H1 (cell line): ENCODE results near the gene SERPINE2. TPM values are rescaled to one million over a fixed set of nuclear protein-coding genes. Genes with fewer than 3 reads are reported as not detected.

Experiments
- CTCF ChIA-PET: fragments of 300-600 bp; sonication (Branson Sonifier 250); formaldehyde crosslinking; loops from one replicate; lab custom pipeline; 2021; ENCODE audit not compliant: partially characterized antibody; lab: Charles Lee
- POLR2A ChIA-PET: fragments of 300-600 bp; sonication (Branson Sonifier 250); formaldehyde crosslinking; loops from one replicate; lab custom pipeline; 2021; ENCODE audit warnings: inconsistent platforms; ENCODE audit not compliant: partially characterized antibody; lab: Charles Lee
- DNase-seq, 2 experiments: peaks; one replicate each; pipeline versions ENCODE4 v3.0.0 to v3.0.0-alpha.2; 2010 to 2022; ENCODE audit warnings: low spot score in 2 of 2, low read depth in 1 of 2, mixed read lengths in 1 of 2
- FAIRE-seq: peaks from 2 replicates; lab custom pipeline; 2011; peaks lifted over from hg19 to GRCh38; lab: Jason Lieb, UNC
- H2AFZ ChIP-seq: 2 replicates; pipeline ENCODE4 v1.8.1; 2012; ENCODE audit warnings: low read length, inconsistent platforms
- H2AK5ac ChIP-seq: 2 replicates; pipeline ENCODE4 v1.6.1; 2013; ENCODE audit warnings: low read depth, low read length
- H2BK120ac ChIP-seq: replicated peaks from 2 replicates; pipeline ENCODE3; 2013; ENCODE audit warnings: low read depth, low read length, inconsistent platforms
- H2BK12ac ChIP-seq: 2 replicates; pipeline ENCODE4 v1.6.1; 2013; ENCODE audit warnings: low read depth, low read length
- H2BK15ac ChIP-seq: 2 replicates; pipeline ENCODE4 v1.6.1; 2013; ENCODE audit warnings: low read length
- H2BK20ac ChIP-seq: 2 replicates; pipeline ENCODE4 v1.6.1; 2013; ENCODE audit warnings: low read length
- H2BK5ac ChIP-seq: 2 replicates; pipeline ENCODE4 v1.6.1; 2013; ENCODE audit warnings: low read depth, low read length
- H3K14ac ChIP-seq: 2 replicates; pipeline ENCODE4 v1.6.1; 2013; ENCODE audit warnings: inconsistent platforms; ENCODE audit not compliant: insufficient read length
- H3K18ac ChIP-seq: 2 replicates; pipeline ENCODE4 v1.6.1; 2013; ENCODE audit warnings: low read length; ENCODE audit errors: extremely low read depth
- H3K23ac ChIP-seq: 2 replicates; pipeline ENCODE4 v1.6.1; 2013; ENCODE audit warnings: inconsistent platforms; ENCODE audit not compliant: insufficient read length
- H3K23me2 ChIP-seq: 2 replicates; pipeline ENCODE4 v1.6.1; 2013; ENCODE audit warnings: low read depth, low read length
- H3K27ac ChIP-seq: 2 replicates; pipeline ENCODE4 v1.6.1; 2011; ENCODE audit warnings: low read depth, low read length, inconsistent platforms
- H3K27me3 ChIP-seq, 4 experiments: replicated peaks in 1 of 4; 1 replicate in 1 of 4; 2 replicates in 3 of 4; pipeline versions ENCODE4 v1.6.1 to v1.8.1; 2011 to 2013; ENCODE audit warnings: low read length in 3 of 4, mild to moderate bottlenecking in 3 of 4, inconsistent platforms in 2 of 4, mixed read lengths in 2 of 4, moderate library complexity in 1 of 4; ENCODE audit not compliant: control insufficient read depth in 3 of 4, insufficient read depth in 3 of 4; ENCODE audit errors: extremely low read depth in 1 of 4
- H3K36me3 ChIP-seq, 4 experiments: 2 replicates each; pipeline versions ENCODE4 v1.6.1 to v1.8.1; 2011 to 2013; ENCODE audit warnings: mild to moderate bottlenecking in 4 of 4, low read length in 3 of 4, moderate library complexity in 2 of 4, control low read depth in 1 of 4, inconsistent platforms in 1 of 4; ENCODE audit not compliant: insufficient read depth in 4 of 4, control insufficient read depth in 2 of 4
- H3K4ac ChIP-seq: replicated peaks from 2 replicates; pipeline ENCODE3; 2013; ENCODE audit warnings: low read length, low read depth, mixed read lengths, inconsistent platforms; ENCODE audit not compliant: insufficient read length
- H3K4me1 ChIP-seq, 4 experiments: replicated peaks in 1 of 4; 1 replicate in 1 of 4; 2 replicates in 3 of 4; pipeline versions ENCODE4 v1.6.1 to v1.8.1; 2011 to 2013; ENCODE audit warnings: low read length in 3 of 4, inconsistent platforms in 2 of 4, mixed read lengths in 1 of 4; ENCODE audit not compliant: insufficient read depth in 4 of 4, control insufficient read depth in 3 of 4
- H3K4me2 ChIP-seq, 2 experiments: 2 replicates each; pipeline versions ENCODE4 v1.6.1 to v1.8.1; 2011 to 2013; ENCODE audit warnings: low read depth in 2 of 2, low read length in 2 of 2, control low read depth in 1 of 2, inconsistent platforms in 1 of 2, mild to moderate bottlenecking in 1 of 2; ENCODE audit not compliant: insufficient read depth in 1 of 2
- H3K4me3 ChIP-seq, 4 experiments: fragments of 200-600, 300-600 bp in 1 of 4; sonication (generic), shearing (Covaris generic), sonication (Bioruptor Twin) in 1 of 4; 2 replicates each; pipeline versions ENCODE4 v1.5.1 to v1.8.1; 2011 to 2016; ENCODE audit warnings: low read length in 4 of 4, low read depth in 3 of 4, control low read depth in 2 of 4, inconsistent platforms in 2 of 4, mild to moderate bottlenecking in 2 of 4, mixed read lengths in 1 of 4, moderate library complexity in 1 of 4; ENCODE audit not compliant: insufficient read depth in 2 of 4; ENCODE audit errors: extremely low read depth in 1 of 4
- H3K56ac ChIP-seq: replicated peaks from 2 replicates; pipeline ENCODE3; 2013; ENCODE audit warnings: low read depth, mild to moderate bottlenecking, mixed read lengths, low read length, inconsistent platforms; ENCODE audit not compliant: insufficient read length
- H3K79me1 ChIP-seq: 2 replicates; pipeline ENCODE4 v1.6.1; 2013; ENCODE audit warnings: low read depth, low read length, control low read depth
- H3K79me2 ChIP-seq, 2 experiments: 2 replicates each; pipeline versions ENCODE4 v1.6.1 to v1.8.1; 2012 to 2013; ENCODE audit warnings: low read length in 2 of 2, mild to moderate bottlenecking in 2 of 2, inconsistent platforms in 1 of 2; ENCODE audit not compliant: insufficient read depth in 2 of 2, control insufficient read depth in 1 of 2
- H3K9ac ChIP-seq, 4 experiments: replicated peaks in 1 of 4; 1 replicate in 1 of 4; 2 replicates in 3 of 4; pipeline versions ENCODE4 v1.6.1 to v1.8.1; 2011 to 2013; ENCODE audit warnings: low read depth in 3 of 4, low read length in 3 of 4, control low read depth in 2 of 4, mild to moderate bottlenecking in 2 of 4, moderate library complexity in 2 of 4, inconsistent platforms in 1 of 4; ENCODE audit errors: extremely low read depth in 1 of 4
- H3K9me3 ChIP-seq, 2 experiments: 2 replicates each; pipeline versions ENCODE4 v1.6.1 to v1.8.1; 2012 to 2013; ENCODE audit warnings: mild to moderate bottlenecking in 2 of 2, moderate library complexity in 2 of 2, control low read depth in 1 of 2, inconsistent platforms in 1 of 2, low read depth in 1 of 2, low read length in 1 of 2, mixed read lengths in 1 of 2; ENCODE audit not compliant: insufficient read depth in 2 of 2
- H4K20me1 ChIP-seq, 2 experiments: replicated peaks in 1 of 2; 2 replicates each; pipeline versions ENCODE3 to v1.8.1; 2011 to 2013; ENCODE audit warnings: inconsistent platforms in 2 of 2, low read length in 2 of 2, mild to moderate bottlenecking in 1 of 2; ENCODE audit not compliant: insufficient read depth in 2 of 2, control insufficient read depth in 1 of 2
- H4K5ac ChIP-seq: 2 replicates; pipeline ENCODE4 v1.6.1; 2013; ENCODE audit warnings: low read length, low read depth, mixed read lengths, inconsistent platforms; ENCODE audit not compliant: insufficient read length
- H4K8ac ChIP-seq: 2 replicates; pipeline ENCODE4 v1.8.0; 2013; ENCODE audit warnings: mild to moderate bottlenecking, moderate library complexity, low read length, inconsistent platforms; ENCODE audit not compliant: insufficient read depth; ENCODE audit errors: extremely low read depth
- H4K91ac ChIP-seq: replicated peaks from 2 replicates; pipeline ENCODE3; 2013; ENCODE audit warnings: low read length, mixed read lengths, inconsistent platforms; ENCODE audit not compliant: insufficient read length
- NANOG ChIP-seq: IDR thresholded peaks from 2 replicates; pipeline ENCODE4 v1.6.1; 2011; ENCODE audit warnings: low read length, low read depth, mild to moderate bottlenecking, inconsistent platforms; ENCODE audit not compliant: insufficient read depth, poor library complexity, severe bottlenecking
- RAD21 ChIP-seq, 2 experiments: IDR thresholded peaks in 1 of 2; conservative IDR thresholded peaks in 1 of 2; 2 replicates each; pipeline ENCODE4 v1.6.1; 2011; ENCODE audit warnings: low read depth in 2 of 2, low read length in 2 of 2, improper control_type of control experiment in 1 of 2, inconsistent platforms in 1 of 2, mild to moderate bottlenecking in 1 of 2, moderate library complexity in 1 of 2
- WGBS, 2 experiments: shearing (Covaris generic) in 1 of 2; methylation state at CpG; one replicate each; pipeline versions ENCODE4 v1.1.6 to v1.1.7; 2013 to 2015; ENCODE audit warnings: low lambda C conversion rate in 2 of 2, mixed read lengths in 2 of 2, inconsistent platforms in 1 of 2, low coverage in 1 of 2, missing lambda C conversion rate in 1 of 2; ENCODE audit not compliant: insufficient replicate concordance in 2 of 2, insufficient coverage in 1 of 2, insufficient read length in 1 of 2; ENCODE audit errors: extremely low coverage in 1 of 2, missing lambda C conversion rate in 1 of 2; 5-methylcytosine and 5-hydroxymethylcytosine counted together
- polyA plus RNA-seq, 7 experiments: library from polyadenylated mRNA; depleted of rRNA in 3 of 7; stranded (reverse) in 5 of 7; unstranded in 2 of 7; fragments of >200 nt in 5 of 7; fragments of 200-250 nt in 2 of 7; gene quantifications; 1 replicate in 5 of 7; 2 replicates in 1 of 7; 4 replicates in 1 of 7; pipeline versions ENCODE4 v1.2.1 to v1.2.3, GENCODE V29; 2011 to 2013; ENCODE audit warnings: missing spikeins in 2 of 7, mixed read lengths in 2 of 7
- total RNA-seq: library from RNA; stranded (reverse); fragmentation: NEBNext Ultra II Directional; extraction: Animal tissue kit (Norgen Biotek cat#: 25700); gene quantifications from 2 replicates; pipeline ENCODE4 v1.2.1, GENCODE V29; 2021

The SERPINE2 gene
- total and polyA plus RNA-seq, 2 of the 8 experiments (the other 6 are each of a cell fraction or from before 2014, with no cell fraction given) = 26.2 to 76.0 TPM

DNA sequence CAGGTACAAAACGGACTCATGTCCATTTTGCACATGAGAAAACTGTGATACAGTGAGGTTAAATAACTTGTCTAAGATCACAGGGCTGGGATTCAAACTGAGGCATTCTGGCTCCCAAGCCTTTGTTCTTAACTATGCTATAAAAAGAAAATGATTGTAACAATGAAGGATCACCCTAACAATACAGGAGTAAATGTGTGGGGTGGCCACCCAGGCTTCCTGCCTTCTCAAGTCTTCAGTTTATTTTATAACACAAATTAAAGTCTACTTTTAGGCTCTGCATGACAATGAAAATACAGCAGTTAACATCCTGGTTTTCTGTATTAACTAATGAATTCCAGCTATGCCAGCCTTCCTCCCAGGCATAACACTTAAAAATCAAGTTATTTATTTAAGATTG lies 101.6 kb downstream of the SERPINE2 start:
- H4K20me1 ChIP-seq = peaks cover 2 to 4% of the 10 kb centered on the region in 2 experiments
- 0% methylated on average over 1 of the region's 1 CpG; no CpG with 5 or more reads in 1 of the 2 experiments for WGBS, 2 experiments
- H3K4me1 ChIP-seq = peaks cover 8 to 34% (median 30%) of the 10 kb centered on the region in 4 experiments
- no peak for FAIRE-seq
- no peaks in the 10 kb centered on the region for H3K27me3 ChIP-seq
- H3K18ac ChIP-seq = no peak overlapping the region
- peak overlapping the region in 1 of 4 experiments; percentile 38; a peak in 2 of 8 replicates for H3K4me3 ChIP-seq
- H2BK5ac ChIP-seq = peak overlapping the region; percentile 3; the same call in 1 of the 2 replicates
- ChIA-PET CTCF (interaction anchor here (1.3 kb wide), 1 partner anchor 29 kb away, joined by 3 read pairs; no protein-coding TSS in a partner anchor), POLR2A (interaction anchor here (0.9 to 2.6 kb wide), 4 partner anchors 8 to 22 kb away, joined by 3 to 11 read pairs (median 3); partner anchors contain the start of genes MRPL44 and WDFY1)
- peaks cover 12 to 94% of the 10 kb centered on the region in 2 experiments for H3K79me2 ChIP-seq
- no peaks in the 10 kb centered on the region; the same call in 1 of the 2 replicates for H3K79me1 ChIP-seq
- H4K5ac ChIP-seq = no peak overlapping the region
- H2AK5ac ChIP-seq = no peak overlapping the region
- H3K36me3 ChIP-seq = no peaks in the 10 kb centered on the region; a peak in 1 of 8 replicates
- H4K8ac ChIP-seq = no peak overlapping the region
- no peak overlapping the region for H2BK120ac ChIP-seq
- no peak overlapping the region for H3K9ac ChIP-seq
- H2BK12ac ChIP-seq = no peak overlapping the region
- no peak overlapping the region; the same call in 1 of the 2 replicates for H2BK20ac ChIP-seq
- no peaks in the 10 kb centered on the region for H3K23me2 ChIP-seq
- peak overlapping the region; percentile 48 to 58 for H3K4me2 ChIP-seq
- no peak overlapping the region for H4K91ac ChIP-seq
- H2AFZ ChIP-seq = no peak overlapping the region
- H3K9me3 ChIP-seq = no peaks in the 10 kb centered on the region
- H3K4ac ChIP-seq = no peak overlapping the region
- H2BK15ac ChIP-seq = no peak overlapping the region
- H3K56ac ChIP-seq = no peak overlapping the region
- peak in 1 of 2 experiments; percentile 57 for DNase-seq
- H3K14ac ChIP-seq = no peak overlapping the region
- H3K27ac ChIP-seq = no peak overlapping the region
- no peak overlapping the region for H3K23ac ChIP-seq
- TF ChIP-seq NANOG = peak; percentile 58
- no peak for TF ChIP-seq RAD21 (IDR thresholded peaks at IDR 0.05 in 1 of 2, conservative IDR thresholded peaks at IDR 0.05 in 1 of 2; ENCODE audit: low read depth in 2 of 2, low read length in 2 of 2)
